ENCODE results near the gene ODAD3.
"Not testable (repeated sequence)": the region's sequence is repeated elsewhere in the genome, so short reads cannot be mapped to it uniquely, and the experiment has no call there.

ODAD3 gene

GRCh38 chr19:11422163-11423065 is 12.5 kb downstream of the ODAD3 start:
- no peaks in the 10 kb centered on the region for H3K9me3 ChIP-seq (ENCODE audit: control insufficient read depth, insufficient read depth, low read length)
- H3K4me3 ChIP-seq (ENCODE audit: low read depth, low read length): peak overlapping the region; percentile 72
- peak overlapping the region; percentile 47 for H3K9ac ChIP-seq (ENCODE audit: low read depth, low read length)
- peaks cover 4% of the 10 kb centered on the region for H3K4me1 ChIP-seq (ENCODE audit: control insufficient read depth, insufficient read depth, low read length)
- H3K36me3 ChIP-seq (ENCODE audit: control insufficient read depth, insufficient read depth, low read length): no peaks in the 10 kb centered on the region
- H3K27me3 ChIP-seq (ENCODE audit: control insufficient read depth, insufficient read depth, low read length): peaks cover 22% of the 10 kb centered on the region

- Histone ChIP-seq H3K9ac (ENCODE audit: low read depth, low read length) (peak overlapping the region; percentile 60), H3K4me3 (ENCODE audit: low read depth, low read length) (peak overlapping the region; percentile 72), H3K4me1 (ENCODE audit: control insufficient read depth, insufficient read depth, low read length) (peaks cover 4% of the 10 kb centered on the region), H3K9me3 (ENCODE audit: control insufficient read depth, insufficient read depth, low read length) (no peaks in the 10 kb centered on the region), H3K36me3 (ENCODE audit: control insufficient read depth, insufficient read depth, low read length) (no peaks in the 10 kb centered on the region), H3K27me3 (ENCODE audit: control insufficient read depth, insufficient read depth, low read length) (peaks cover 22% of the 10 kb centered on the region)
Observed at GRCh38 chr19:11421371-11422098, 13.4 kb downstream of the ODAD3 start.

GRCh38 chr19:11420429-11421370 is 14.2 kb downstream of the ODAD3 start:
- Histone ChIP-seq H3K9me3 (ENCODE audit: control insufficient read depth, insufficient read depth, low read length) (no peaks in the 10 kb centered on the region), H3K27me3 (ENCODE audit: control insufficient read depth, insufficient read depth, low read length) (peaks cover 22% of the 10 kb centered on the region), H3K4me1 (ENCODE audit: control insufficient read depth, insufficient read depth, low read length) (peaks cover 4% of the 10 kb centered on the region), H3K4me3 (ENCODE audit: low read depth, low read length) (peak overlapping the region; percentile 72), H3K9ac (ENCODE audit: low read depth, low read length) (no peak overlapping the region), H3K36me3 (ENCODE audit: control insufficient read depth, insufficient read depth, low read length) (no peaks in the 10 kb centered on the region)

- Histone ChIP-seq H3K9ac (ENCODE audit: low read depth, low read length) (peak within 1 kb of the TSS; percentile 65), H3K27me3 (ENCODE audit: control insufficient read depth, insufficient read depth, low read length) (peaks cover 19% of the 10 kb centered on the region), H3K4me1 (ENCODE audit: control insufficient read depth, insufficient read depth, low read length) (peaks cover 4% of the 10 kb centered on the region), H3K9me3 (ENCODE audit: control insufficient read depth, insufficient read depth, low read length) (no peaks in the 10 kb centered on the region), H3K36me3 (ENCODE audit: control insufficient read depth, insufficient read depth, low read length) (no peaks in the 10 kb centered on the region), H3K4me3 (ENCODE audit: low read depth, low read length) (peak within 1 kb of the TSS; percentile 89)
Observed at GRCh38 chr19:11418549-11419506, 16.1 kb downstream of the ODAD3 start, which contains the start of gene RGL3. RGL3 (minus strand) TSS chr19:11419314; CDS start chr19:11419278, 36 bp downstream.

GRCh38 chr19:11418094-11418548 is 16.8 kb downstream of the ODAD3 start:
- no peaks in the 10 kb centered on the region for H3K36me3 ChIP-seq (ENCODE audit: control insufficient read depth, insufficient read depth, low read length)
- no peaks in the 10 kb centered on the region for H3K9me3 ChIP-seq (ENCODE audit: control insufficient read depth, insufficient read depth, low read length)
- peaks cover 14% of the 10 kb centered on the region for H3K27me3 ChIP-seq (ENCODE audit: control insufficient read depth, insufficient read depth, low read length)
- no peak overlapping the region for H3K9ac ChIP-seq (ENCODE audit: low read depth, low read length)
- peak overlapping the region; percentile 89 for H3K4me3 ChIP-seq (ENCODE audit: low read depth, low read length)
- H3K4me1 ChIP-seq (ENCODE audit: control insufficient read depth, insufficient read depth, low read length): peaks cover 2% of the 10 kb centered on the region

- no peak overlapping the region for H3K9ac ChIP-seq (ENCODE audit: low read depth, low read length)
- H3K9me3 ChIP-seq (ENCODE audit: control insufficient read depth, insufficient read depth, low read length): no peaks in the 10 kb centered on the region
- peaks cover 11% of the 10 kb centered on the region for H3K27me3 ChIP-seq (ENCODE audit: control insufficient read depth, insufficient read depth, low read length)
Observed at GRCh38 chr19:11416346-11417052, 18.4 kb downstream of the ODAD3 start.

GRCh38 chr19:11414544-11414943 is 20.4 kb downstream of the ODAD3 start:
- Histone ChIP-seq H3K4me1 (ENCODE audit: control insufficient read depth, insufficient read depth, low read length) (no peaks in the 10 kb centered on the region), H3K36me3 (ENCODE audit: control insufficient read depth, insufficient read depth, low read length) (no peaks in the 10 kb centered on the region), H3K27me3 (ENCODE audit: control insufficient read depth, insufficient read depth, low read length) (peaks cover 2% of the 10 kb centered on the region)

More at GRCh38 chr19:11416346-11417052, 18.4 kb downstream of the ODAD3 start:
- H3K36me3 ChIP-seq (ENCODE audit: control insufficient read depth, insufficient read depth, low read length): no peaks in the 10 kb centered on the region
- H3K4me3 ChIP-seq (ENCODE audit: low read depth, low read length): no peak overlapping the region
- peaks cover 2% of the 10 kb centered on the region for H3K4me1 ChIP-seq (ENCODE audit: control insufficient read depth, insufficient read depth, low read length)

GRCh38 chr19:11410682-11411081 is 24.2 kb downstream of the ODAD3 start:
- no peaks in the 10 kb centered on the region for H3K4me1 ChIP-seq (ENCODE audit: control insufficient read depth, insufficient read depth, low read length)
- no peak overlapping the region for H3K4me3 ChIP-seq (ENCODE audit: low read depth, low read length)
- no peak overlapping the region for H3K9ac ChIP-seq (ENCODE audit: low read depth, low read length)
- no peaks in the 10 kb centered on the region for H3K9me3 ChIP-seq (ENCODE audit: control insufficient read depth, insufficient read depth, low read length)
- H3K27me3 ChIP-seq (ENCODE audit: control insufficient read depth, insufficient read depth, low read length): no peaks in the 10 kb centered on the region
- H3K36me3 ChIP-seq (ENCODE audit: control insufficient read depth, insufficient read depth, low read length): no peaks in the 10 kb centered on the region

More at GRCh38 chr19:11414544-11414943, 20.4 kb downstream of the ODAD3 start:
- Histone ChIP-seq H3K9me3 (ENCODE audit: control insufficient read depth, insufficient read depth, low read length) (no peaks in the 10 kb centered on the region), H3K9ac (ENCODE audit: low read depth, low read length) (no peak overlapping the region), H3K4me3 (ENCODE audit: low read depth, low read length) (no peak overlapping the region)

- Histone ChIP-seq H3K27me3 (ENCODE audit: control insufficient read depth, insufficient read depth, low read length) (no peaks in the 10 kb centered on the region), H3K4me3 (ENCODE audit: low read depth, low read length) (no peak overlapping the region), H3K9ac (ENCODE audit: low read depth, low read length) (no peak overlapping the region), H3K36me3 (ENCODE audit: control insufficient read depth, insufficient read depth, low read length) (no peaks in the 10 kb centered on the region), H3K4me1 (ENCODE audit: control insufficient read depth, insufficient read depth, low read length) (no peaks in the 10 kb centered on the region), H3K9me3 (ENCODE audit: control insufficient read depth, insufficient read depth, low read length) (no peaks in the 10 kb centered on the region)
Observed at GRCh38 chr19:11408591-11408990, 26.3 kb downstream of the ODAD3 start.

GRCh38 chr19:11406703-11407236 is 28.2 kb downstream of the ODAD3 start:
- not testable (repeated sequence) for H3K27me3 ChIP-seq (ENCODE audit: control insufficient read depth, insufficient read depth, low read length); H3K4me1 ChIP-seq (ENCODE audit: control insufficient read depth, insufficient read depth, low read length); H3K9ac ChIP-seq (ENCODE audit: low read depth, low read length); H3K36me3 ChIP-seq (ENCODE audit: control insufficient read depth, insufficient read depth, low read length); H3K9me3 ChIP-seq (ENCODE audit: control insufficient read depth, insufficient read depth, low read length)
- H3K4me3 ChIP-seq (ENCODE audit: low read depth, low read length): peak overlapping the region; percentile 52

All from iPS-15b (cell line).